ENCODE measurements around the gene THAP6.

GRCh38 chr4:75499900-75500299, 14.4 kb upstream of the THAP6 start:
- no peak for TF ChIP-seq CTCF (IDR thresholded peaks at IDR 0.05 in 4 of 5, conservative IDR thresholded peaks at IDR 0.05 in 1 of 5)
- no peak for TF ChIP-seq POLR2A (IDR thresholded peaks at IDR 0.05)
